SW480 (cell line): ENCODE data around the gene CDH5.
A peak's percentile ranks its signal among the peaks of the same experiment; 100 is the strongest.

Source experiments
- DNase-seq: peaks from one replicate; pipeline ENCODE4 v3.0.0-alpha.2; 2016; ENCODE audit warnings: low spot score

CDH5 gene

GRCh38 chr16:66373667-66374066 lies 7.2 kb downstream of the CDH5 start:
- DNase-seq, result no peak

DNA sequence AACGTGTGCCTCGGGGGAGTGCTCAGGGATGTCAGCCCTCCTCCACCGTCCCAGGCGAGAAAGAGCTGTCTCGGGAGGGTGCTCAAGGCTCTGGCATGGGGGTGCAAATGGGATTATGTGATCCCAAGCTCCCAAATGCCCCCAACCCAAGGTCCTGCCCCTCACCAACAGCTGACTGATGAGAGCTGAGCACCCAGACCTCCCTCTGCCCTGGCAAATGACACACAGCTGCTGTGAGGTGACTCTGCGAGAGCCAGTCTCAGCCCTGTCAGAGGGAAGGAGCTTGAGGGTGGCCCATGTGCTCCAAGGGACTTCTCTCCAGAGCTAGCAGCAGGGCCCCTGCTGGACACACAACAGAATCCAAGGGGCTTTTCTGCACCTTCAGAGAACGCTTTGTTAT lies 7.7 kb downstream of the CDH5 start:
- no peak for DNase-seq

- DNase-seq, result no peak
Observed at GRCh38 chr16:66375451-66375850, 9.0 kb downstream of the CDH5 start.

DNA sequence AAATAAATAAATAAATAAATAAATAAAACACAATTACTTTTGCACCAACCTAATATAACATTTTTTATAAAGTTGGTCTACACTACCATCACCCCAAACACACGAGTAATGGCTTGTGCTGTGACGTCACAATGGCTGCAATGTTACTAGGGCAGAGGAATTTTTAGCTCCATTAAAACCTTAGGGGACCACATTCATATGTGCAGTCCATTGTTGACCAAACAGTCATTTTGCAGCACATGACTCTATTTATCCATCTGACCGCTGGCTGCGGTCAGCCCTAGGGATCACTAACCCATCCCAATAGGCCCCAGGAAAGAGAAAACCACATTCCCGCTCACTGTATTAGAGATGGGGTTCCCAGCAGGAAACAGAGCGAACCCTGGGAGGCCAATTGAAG lies 9.6 kb downstream of the CDH5 start:
- DNase-seq, result no peak

DNA sequence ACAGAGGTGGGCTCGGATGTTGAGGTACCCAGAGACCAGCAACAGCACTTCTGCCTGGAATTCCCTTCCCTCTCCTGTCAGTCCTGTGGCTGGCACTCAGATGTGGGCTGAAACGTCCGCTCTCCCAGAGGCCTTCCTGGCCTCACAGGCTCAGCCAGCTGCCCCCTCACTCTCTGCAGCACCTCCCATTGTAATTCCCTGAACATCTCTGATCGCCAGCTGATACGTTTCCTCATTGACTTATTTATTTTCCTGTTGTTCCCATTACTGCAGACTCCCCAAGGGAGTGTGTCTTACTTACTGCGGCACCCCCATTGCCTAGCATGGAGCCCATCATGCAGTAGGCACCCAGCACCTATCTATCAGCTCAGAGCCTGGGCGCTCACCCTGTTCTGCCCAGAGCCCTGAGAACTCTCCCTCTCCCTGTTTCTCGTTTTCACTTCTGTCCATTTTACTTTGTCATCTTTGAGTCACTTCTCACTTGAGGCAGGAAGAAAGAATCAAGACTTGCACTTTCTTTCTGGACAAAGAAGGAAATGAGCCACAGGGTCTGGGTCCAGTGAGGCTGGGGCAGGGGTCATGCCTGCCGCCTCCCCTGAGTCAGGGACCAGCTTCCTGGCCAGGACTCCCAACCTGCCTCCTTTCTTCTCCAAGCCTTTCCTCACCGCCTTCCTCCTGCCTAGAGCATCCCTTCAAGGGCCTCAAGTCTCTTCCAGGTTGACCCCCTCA lies 10.2 kb downstream of the CDH5 start:
- no peak for DNase-seq

GRCh38 chr16:66377324-66377723 lies 10.8 kb downstream of the CDH5 start:
- DNase-seq, result no peak

- no peak for DNase-seq
Observed at GRCh38 chr16:66378741-66379570, 12.5 kb downstream of the CDH5 start.

GRCh38 chr16:66379571-66379941 lies 13.1 kb downstream of the CDH5 start:
- no peak for DNase-seq

- no peak for DNase-seq
Observed at GRCh38 chr16:66380421-66380820, 13.9 kb downstream of the CDH5 start.

DNA sequence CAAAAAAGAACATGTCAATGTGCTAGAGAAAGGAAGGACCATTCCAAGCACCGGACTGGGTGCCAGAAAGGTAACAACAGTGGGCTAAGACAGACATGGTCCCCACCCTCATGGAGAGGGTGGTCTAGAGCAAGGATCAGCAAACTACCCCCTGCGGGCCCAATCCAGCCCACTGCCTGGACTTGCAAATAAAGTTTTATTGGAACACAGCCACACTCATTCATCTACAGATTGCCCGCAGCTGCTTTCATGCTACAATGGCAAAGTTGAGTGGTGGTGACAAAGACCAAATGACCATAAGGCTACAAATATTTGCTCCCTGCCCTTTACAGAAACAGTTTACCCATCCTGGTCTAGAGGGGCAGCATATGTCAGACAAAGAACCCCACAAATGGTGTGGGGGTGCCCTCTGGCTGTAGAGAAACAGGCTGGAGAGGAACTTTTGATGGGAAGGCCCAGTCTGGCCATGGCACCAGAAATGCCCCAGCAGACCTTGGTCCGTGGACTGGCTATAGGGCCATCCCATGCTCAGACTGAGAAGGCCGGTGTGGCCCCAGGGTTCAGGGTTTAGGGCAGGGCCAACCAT lies 15.2 kb downstream of the CDH5 start:
- DNase-seq, result no peak

- DNase-seq, result peak; percentile 54
Observed at GRCh38 chr16:66382171-66382965, 15.9 kb downstream of the CDH5 start.

- peak; percentile 73 for DNase-seq
Observed at GRCh38 chr16:66382966-66383299, 16.4 kb downstream of the CDH5 start.

- no peak for DNase-seq
Observed at GRCh38 chr16:66383551-66383950, 17.1 kb downstream of the CDH5 start.

- no peak for DNase-seq
Observed at GRCh38 chr16:66385415-66385814, 18.9 kb downstream of the CDH5 start.

GRCh38 chr16:66386629-66387622 lies 20.4 kb downstream of the CDH5 start:
- DNase-seq, result no peak

- no peak for DNase-seq
Observed at GRCh38 chr16:66387817-66388332, 21.4 kb downstream of the CDH5 start.

DNA sequence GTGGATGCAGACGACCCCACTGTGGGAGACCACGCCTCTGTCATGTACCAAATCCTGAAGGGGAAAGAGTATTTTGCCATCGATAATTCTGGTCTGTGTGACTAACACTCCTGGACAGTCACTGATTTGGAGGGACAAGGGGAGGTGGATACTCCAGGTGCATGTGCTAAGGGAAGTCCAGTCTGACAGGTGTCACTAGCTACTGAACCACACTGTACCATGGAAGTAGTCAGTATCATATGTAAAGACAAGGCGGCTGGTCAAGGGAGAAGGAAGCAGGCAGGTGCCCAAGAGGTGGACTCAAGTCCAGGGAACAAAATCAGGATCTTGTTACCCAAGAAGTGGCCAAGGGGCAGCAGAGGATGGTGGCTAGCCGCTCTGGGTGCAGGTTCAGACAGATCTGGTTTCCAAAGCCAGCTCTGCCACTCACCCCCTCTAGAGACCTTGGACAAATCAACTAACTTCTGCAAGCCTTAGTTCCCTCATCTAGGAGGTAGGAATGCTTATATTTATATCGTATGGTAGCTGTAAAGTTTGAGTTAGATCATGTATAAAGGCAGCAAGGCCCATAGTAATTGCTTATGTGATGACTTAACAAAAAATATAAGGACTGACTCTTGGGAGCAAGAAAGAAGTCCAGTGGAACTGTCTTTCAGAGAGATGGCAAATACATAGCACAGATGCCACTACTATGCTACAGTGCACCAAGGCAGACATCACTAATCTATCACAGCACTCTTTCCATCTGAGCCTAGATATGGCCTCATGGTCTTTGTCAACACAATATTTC lies 22.1 kb downstream of the CDH5 start:
- DNase-seq, result no peak

GRCh38 chr16:66389256-66390176 lies 23.0 kb downstream of the CDH5 start:
- no peak for DNase-seq
